HG03175 (cell line): ENCODE results near the gene PER2.
"Not testable (repeated sequence)": the region's sequence is repeated elsewhere in the genome, so short reads cannot be mapped to it uniquely, and the experiment has no call there.

ENCODE experiments used
- ATAC-seq: cut with Tn5 transposase; IDR thresholded peaks from one replicate; pipeline ENCODE4 v1.9.1; 2021; ENCODE audit warnings: mild to moderate bottlenecking, moderate library complexity; ENCODE audit not compliant: unreplicated experiment

Gene PER2

DNA sequence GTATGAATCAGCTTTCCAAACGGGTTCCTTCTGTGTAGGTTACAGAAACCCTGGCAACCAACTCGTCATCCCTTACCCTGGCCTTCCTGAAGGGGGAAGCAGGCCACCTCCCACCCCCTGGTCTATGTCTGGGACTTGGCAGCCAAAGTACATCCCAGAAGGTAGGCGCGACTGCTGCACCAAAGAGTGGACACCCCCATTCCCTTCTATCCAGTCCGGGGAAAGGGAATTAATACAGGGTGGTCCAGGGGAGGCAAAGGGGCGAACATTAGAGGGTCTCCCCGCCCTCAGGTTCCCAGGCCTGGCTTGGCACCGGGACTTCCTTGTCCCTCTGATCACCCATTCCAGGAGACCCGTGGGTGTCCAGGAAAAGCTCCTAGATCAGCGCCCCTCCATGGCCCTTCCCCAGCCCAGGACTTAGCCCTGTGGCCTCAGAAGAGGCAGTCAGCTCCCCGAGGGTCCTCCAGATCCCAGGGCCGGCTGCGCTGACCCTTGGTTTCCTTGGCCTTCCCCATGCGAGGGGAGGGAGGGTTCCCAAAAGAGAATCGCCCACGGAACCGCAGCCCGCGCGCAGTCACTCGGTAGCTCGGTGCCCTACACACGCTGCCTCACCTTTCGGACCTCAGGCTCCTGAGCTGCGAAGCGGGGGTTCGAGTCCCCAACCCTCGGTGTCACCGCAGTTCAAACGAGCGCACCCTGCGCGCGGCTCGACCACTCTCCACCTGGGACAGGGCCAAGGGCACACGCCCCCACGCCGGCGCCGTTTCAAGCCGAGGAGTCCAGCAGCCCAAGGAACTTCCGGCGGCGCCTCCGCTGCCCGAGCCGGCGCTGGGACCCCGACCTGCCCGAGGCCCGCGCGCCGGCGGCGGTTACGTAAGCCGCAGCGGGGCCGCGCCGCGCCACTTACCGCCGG, at the start of gene PER2:
PER2 (minus strand) TSS at position 874 of the 913 bp plus-strand sequence. CDS start 10,674 bp downstream, outside the sequence.
- peak; percentile 24 for ATAC-seq

GRCh38 chr2:238337846-238338245, 49.4 kb upstream of the PER2 start:
- ATAC-seq = no peak

- no peak for ATAC-seq
These were observed 48.5 kb upstream of the PER2 start for GRCh38 chr2:238336793-238337444.

- ATAC-seq = no peak
These were observed 47.7 kb upstream of the PER2 start for GRCh38 chr2:238336151-238336550.

DNA sequence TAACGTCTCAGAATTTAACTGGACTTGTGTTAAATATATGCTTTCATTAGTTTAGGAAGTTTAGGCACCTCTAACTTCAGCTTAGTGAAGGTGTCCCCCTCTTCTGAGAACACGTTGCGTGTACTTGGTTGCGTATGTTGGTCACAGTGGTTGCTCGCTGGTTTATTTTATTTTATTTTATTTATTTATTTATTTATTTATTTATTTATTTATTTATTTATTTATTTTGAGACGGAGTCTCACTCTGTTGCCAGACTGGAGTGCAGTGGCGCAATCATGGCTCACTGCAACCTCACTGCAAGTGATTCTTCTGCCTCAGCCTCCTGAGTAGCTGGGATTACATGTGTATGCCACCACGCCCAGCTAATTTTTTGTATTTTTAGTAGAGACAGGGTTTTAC, 47.2 kb upstream of the PER2 start:
- not testable (repeated sequence) for ATAC-seq

DNA sequence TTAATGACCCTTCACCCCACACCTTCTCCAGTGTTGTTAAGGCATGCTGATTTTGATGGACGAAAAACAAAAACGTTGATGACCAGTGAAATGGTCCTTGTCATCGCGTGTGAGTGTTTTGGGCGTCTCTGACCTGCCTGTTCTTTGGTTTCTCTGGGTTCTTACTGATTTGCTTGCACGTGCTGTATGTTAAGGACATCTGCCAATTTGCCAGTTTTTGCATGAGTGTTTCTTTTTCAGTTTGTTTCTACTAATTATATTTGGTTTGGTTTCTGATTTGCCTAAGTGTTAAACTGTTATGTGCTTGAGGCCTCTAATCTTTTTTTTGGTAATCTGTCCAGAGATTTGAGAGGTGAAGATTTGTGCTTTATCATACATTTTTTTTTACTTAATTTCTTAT, 46.5 kb upstream of the PER2 start:
- ATAC-seq = no peak

DNA sequence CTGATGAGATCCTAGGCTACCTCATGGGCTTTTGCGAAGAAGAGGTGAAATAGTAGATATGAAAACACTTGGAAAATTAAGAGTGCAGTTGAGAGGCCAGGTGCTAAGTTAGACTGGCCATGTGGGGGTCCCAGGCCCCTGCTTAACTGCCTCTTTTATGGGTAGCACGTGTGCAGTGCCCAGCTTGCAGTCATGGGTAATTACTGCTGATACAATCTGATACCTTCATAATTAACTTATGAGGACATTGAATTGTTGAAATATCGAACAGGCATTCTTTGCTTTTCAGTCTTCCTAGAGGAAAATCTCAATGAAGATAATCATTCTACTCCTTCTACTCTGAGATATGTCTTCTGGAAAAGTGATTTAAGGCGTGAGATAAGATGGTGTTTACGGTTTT, 43.5 kb upstream of the PER2 start:
- no peak for ATAC-seq

GRCh38 chr2:238330391-238330790, 42.0 kb upstream of the PER2 start:
- ATAC-seq = no peak

- ATAC-seq = no peak
These were observed 39.3 kb upstream of the PER2 start for GRCh38 chr2:238327751-238328150.

- ATAC-seq = no peak
These were observed 38.5 kb upstream of the PER2 start for GRCh38 chr2:238326801-238327365.

DNA sequence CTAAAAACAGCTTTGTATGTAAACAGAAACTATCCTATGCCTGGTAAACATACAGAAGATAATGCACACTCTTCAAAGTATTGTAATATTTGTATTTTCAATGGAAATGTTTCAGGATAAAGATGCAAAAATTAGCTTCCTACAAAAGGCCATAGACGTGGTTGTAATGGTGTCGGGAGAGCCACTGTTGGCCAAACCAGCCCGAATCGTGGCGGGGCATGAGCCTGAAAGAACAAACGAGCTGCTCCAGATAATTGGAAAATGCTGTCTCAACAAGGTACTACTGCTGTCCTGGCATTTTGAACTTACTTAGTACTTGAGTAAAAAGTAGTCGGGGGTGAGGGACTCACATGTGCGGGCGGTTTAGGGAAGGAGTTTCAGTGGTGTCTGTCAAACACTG, 37.3 kb upstream of the PER2 start:
- no peak for ATAC-seq

GRCh38 chr2:238324248-238324647, 35.8 kb upstream of the PER2 start:
- ATAC-seq = not testable (repeated sequence)

DNA sequence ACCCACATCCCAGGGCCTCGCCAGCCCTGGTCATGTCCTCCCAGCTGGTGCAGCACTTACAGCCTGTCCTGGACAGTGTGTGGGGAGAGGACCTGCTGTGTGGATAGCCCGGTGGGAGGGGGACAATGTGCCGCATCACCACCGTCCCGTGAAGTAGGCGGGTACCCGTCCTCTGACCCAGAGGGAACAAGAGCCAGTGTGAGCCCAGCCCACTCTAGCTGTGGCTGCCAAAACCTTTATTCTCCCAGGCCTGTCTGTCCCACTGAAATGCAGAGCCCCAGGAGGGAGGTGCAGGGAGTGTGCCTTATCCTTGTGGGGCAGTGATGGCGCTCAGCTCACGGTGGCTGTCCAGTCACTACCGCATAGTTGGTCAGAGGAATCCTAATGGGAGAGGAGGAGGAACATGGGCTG, 33.6 kb upstream of the PER2 start:
- ATAC-seq = no peak

DNA sequence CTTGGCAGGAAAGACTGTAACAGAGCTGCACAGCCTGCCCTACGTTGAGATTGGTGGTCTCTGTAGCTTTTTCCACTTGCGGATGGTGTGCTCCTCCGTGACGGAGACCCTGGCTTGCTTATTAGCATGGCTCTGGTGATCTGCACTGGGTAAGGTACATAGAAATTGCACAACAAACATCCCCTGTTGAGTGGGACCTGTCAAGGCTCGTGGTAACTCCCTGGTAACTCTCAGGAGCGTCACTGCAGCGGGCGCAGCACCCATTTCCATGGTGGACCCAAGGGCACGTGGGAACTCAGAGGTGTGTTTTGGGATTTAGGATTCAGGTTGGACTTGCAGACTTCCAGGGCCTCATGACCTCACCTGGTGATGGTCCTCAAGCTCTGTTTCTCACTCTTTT, 33.1 kb upstream of the PER2 start:
- no peak for ATAC-seq

GRCh38 chr2:238320648-238321281, 32.4 kb upstream of the PER2 start:
- peak; percentile 40 for ATAC-seq

DNA sequence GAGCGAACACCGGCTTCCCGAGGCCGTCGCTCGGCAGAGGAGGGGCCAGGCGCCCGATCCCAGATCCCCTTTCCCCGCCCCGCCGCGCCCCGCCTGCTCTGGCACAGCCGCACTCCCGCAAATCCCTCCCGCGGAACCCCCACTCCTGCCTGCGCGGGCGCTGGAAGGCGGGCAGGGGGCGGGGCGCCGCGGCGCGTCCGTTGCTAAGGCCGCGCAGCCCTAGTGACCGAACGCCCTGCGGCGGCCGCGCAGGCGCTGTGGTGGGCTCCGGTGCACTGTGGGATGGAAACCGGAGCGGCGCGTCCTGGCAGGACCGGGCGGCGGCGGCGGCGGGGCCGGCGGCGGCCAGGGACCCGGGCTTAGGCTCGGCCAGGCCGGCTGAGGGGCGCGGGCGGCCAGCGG, 31.8 kb upstream of the PER2 start, which contains the start of gene TRAF3IP1:
TRAF3IP1 (plus strand) TSS at position 273 of the 402 bp plus-strand sequence. CDS start 145 bp downstream, outside the sequence.
- ATAC-seq = peak; percentile 97

DNA sequence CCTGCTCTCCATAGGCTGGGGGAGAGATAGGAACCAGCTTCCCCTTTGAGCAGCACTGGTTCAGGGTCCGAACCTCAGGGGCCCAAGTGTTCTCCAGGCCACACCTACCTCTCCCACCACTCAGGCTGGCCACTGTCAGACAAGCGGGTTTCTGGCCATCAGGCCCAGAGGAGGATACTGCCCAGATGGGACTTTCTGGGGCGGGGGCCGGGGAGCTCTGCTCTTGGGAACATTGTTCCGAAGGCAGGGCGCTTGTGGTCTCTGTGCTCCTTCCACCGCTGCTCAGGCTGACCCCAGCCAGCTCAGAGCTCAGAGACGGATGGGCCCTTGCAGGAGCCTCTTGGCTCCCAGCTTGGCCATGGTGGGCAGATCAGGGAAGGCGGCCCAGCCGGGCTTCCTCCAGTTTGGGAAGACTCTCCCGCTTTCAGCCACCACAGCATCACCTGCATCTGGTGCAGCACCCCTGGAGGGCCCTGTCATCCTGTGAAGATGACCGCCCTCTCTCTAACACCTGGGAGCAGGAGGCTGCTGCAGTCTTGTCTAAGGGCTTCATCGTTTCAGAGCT, 26.7 kb upstream of the PER2 start:
- ATAC-seq = no peak

GRCh38 chr2:238314576-238314975, 26.2 kb upstream of the PER2 start:
- no peak for ATAC-seq

- ATAC-seq = no peak
These were observed 25.6 kb upstream of the PER2 start for GRCh38 chr2:238313991-238314350.

GRCh38 chr2:238313289-238313990, 25.0 kb upstream of the PER2 start:
- ATAC-seq = no peak
